ENCODE results near the gene F10.

The F10 gene

DNA sequence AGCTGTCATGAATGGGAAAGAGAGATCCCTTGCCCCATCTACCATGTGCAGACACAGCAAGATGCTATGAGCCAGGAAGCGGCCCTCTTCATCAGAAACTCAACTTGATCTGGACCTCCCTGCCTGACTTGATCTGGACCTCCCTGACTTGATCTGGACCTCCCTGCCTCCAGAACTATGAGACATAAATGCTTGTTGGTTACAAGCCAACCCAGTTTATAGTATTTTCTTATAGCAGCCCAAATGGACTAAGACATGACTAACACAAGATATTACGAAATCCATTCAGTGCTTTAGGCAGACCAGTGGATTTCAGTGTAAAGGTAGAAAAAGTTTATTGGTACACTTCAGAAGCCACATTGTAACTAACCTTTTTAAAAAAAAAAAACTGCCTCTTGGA is 70.3 kb downstream of the F10 start:
- TF ChIP-seq, protein P1, sequence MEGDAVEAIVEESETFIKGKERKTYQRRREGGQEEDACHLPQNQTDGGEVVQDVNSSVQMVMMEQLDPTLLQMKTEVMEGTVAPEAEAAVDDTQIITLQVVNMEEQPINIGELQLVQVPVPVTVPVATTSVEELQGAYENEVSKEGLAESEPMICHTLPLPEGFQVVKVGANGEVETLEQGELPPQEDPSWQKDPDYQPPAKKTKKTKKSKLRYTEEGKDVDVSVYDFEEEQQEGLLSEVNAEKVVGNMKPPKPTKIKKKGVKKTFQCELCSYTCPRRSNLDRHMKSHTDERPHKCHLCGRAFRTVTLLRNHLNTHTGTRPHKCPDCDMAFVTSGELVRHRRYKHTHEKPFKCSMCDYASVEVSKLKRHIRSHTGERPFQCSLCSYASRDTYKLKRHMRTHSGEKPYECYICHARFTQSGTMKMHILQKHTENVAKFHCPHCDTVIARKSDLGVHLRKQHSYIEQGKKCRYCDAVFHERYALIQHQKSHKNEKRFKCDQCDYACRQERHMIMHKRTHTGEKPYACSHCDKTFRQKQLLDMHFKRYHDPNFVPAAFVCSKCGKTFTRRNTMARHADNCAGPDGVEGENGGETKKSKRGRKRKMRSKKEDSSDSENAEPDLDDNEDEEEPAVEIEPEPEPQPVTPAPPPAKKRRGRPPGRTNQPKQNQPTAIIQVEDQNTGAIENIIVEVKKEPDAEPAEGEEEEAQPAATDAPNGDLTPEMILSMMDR (conservative IDR thresholded peaks at IDR 0.05), result no peak
- no peak overlapping the region for H3K27ac ChIP-seq

- TF ChIP-seq, protein P1 (conservative IDR thresholded peaks at IDR 0.05), result no peak
- H3K27ac ChIP-seq, result peak overlapping the region; percentile 66
Measured at GRCh38 chr13:113195360-113195759, 72.8 kb downstream of the F10 start.

GRCh38 chr13:113196970-113197737 is 74.6 kb downstream of the F10 start:
- peak overlapping the region; percentile 66 for H3K27ac ChIP-seq
- TF ChIP-seq, protein P1 (conservative IDR thresholded peaks at IDR 0.05), result no peak

All from VCaP (cell line).